CD4-positive, alpha-beta T cell (primary cell): Measurements from ENCODE around the gene CLINT1. TPM values are rescaled to one million over a fixed set of nuclear protein-coding genes. Genes with fewer than 3 reads are reported as not detected.

Experiments
- ATAC-seq: fragments of 200-7000 bp; cut with Tn5 transposase; one replicate; pipeline ENCODE4 v1.10.0; 2022; ENCODE audit warnings: mild to moderate bottlenecking; ENCODE audit not compliant: poor library complexity
- CTCF ChIA-PET: fragments of 350-600 bp; sonication (Branson Sonifier 250); formaldehyde crosslinking; loops from one replicate; lab custom pipeline; 2021; ENCODE audit warnings: antibody characterized with exemption, inconsistent platforms; lab: Charles Lee
- POLR2A ChIA-PET: fragments of 350-600 bp; sonication (Branson Sonifier 250); formaldehyde crosslinking; loops from one replicate; lab custom pipeline; 2021; ENCODE audit warnings: antibody characterized with exemption, inconsistent platforms; lab: Charles Lee
- DNase-seq, 14 experiments: peaks; one replicate each; pipeline ENCODE4 v3.0.0-alpha.2; 2013 to 2020; ENCODE audit warnings: mixed read lengths in 2 of 14
- H3K27ac ChIP-seq, 2 donors: one replicate each; pipeline versions ENCODE4 v1.5.1 to v1.7.0; 2013; ENCODE audit warnings: low read length in 2 of 2, low read depth in 1 of 2, mild to moderate bottlenecking in 1 of 2
- H3K27me3 ChIP-seq, 2 experiments: 1 replicate in 1 of 2; 2 replicates in 1 of 2; pipeline versions ENCODE4 v1.6.1 to v1.7.0; 2013; ENCODE audit warnings: low read length in 2 of 2, control low read depth in 1 of 2, mild to moderate bottlenecking in 1 of 2, moderate library complexity in 1 of 2; ENCODE audit not compliant: insufficient read depth in 2 of 2, control insufficient read depth in 1 of 2
- H3K36me3 ChIP-seq: one replicate; pipeline ENCODE4 v1.6.1; 2013; ENCODE audit warnings: low read length, control low read depth; ENCODE audit not compliant: insufficient read depth
- H3K4me1 ChIP-seq: one replicate; pipeline ENCODE4 v1.6.1; 2013; ENCODE audit warnings: low read length, control low read depth; ENCODE audit not compliant: insufficient read depth
- H3K4me3 ChIP-seq: one replicate; pipeline ENCODE4 v1.5.1; 2013; ENCODE audit warnings: mild to moderate bottlenecking, low read length, moderate library complexity
- H3K9me3 ChIP-seq, 2 experiments: 1 replicate in 1 of 2; 2 replicates in 1 of 2; pipeline versions ENCODE4 v1.6.1 to v1.7.0; 2013; ENCODE audit warnings: low read length in 2 of 2, mild to moderate bottlenecking in 2 of 2, control low read depth in 1 of 2, moderate library complexity in 1 of 2; ENCODE audit not compliant: control insufficient read depth in 1 of 2, insufficient read depth in 1 of 2
- H3K27ac Mint-ChIP-seq: one replicate; pipeline ENCODE4 v1.8.0; 2020; ENCODE audit warnings: mixed read lengths
- H3K27me3 Mint-ChIP-seq: one replicate; pipeline ENCODE4 v1.8.0; 2021; ENCODE audit warnings: mixed read lengths
- H3K36me3 Mint-ChIP-seq: one replicate; pipeline ENCODE4 v1.8.0; 2021; ENCODE audit warnings: low read depth, mixed read lengths
- H3K4me1 Mint-ChIP-seq: one replicate; pipeline ENCODE4 v1.8.0; 2021; ENCODE audit warnings: low read depth, mixed read lengths
- H3K4me3 Mint-ChIP-seq: one replicate; pipeline ENCODE4 v1.8.0; 2020; ENCODE audit warnings: mild to moderate bottlenecking, mixed read lengths
- H3K9me3 Mint-ChIP-seq: one replicate; pipeline ENCODE4 v1.8.0; 2020; ENCODE audit warnings: mixed read lengths
- CTCF ChIP-seq: fragments of 200-600 bp; IDR thresholded peaks from one replicate; pipeline ENCODE4 v1.8.0; 2022; ENCODE audit warnings: antibody characterized with exemption, mild to moderate bottlenecking
- intact Hi-C, 2 experiments: fragments of 100-400 bp; cut with DNase I in 1 of 2; cut with micrococcal nuclease in 1 of 2; formaldehyde crosslinking; loops; one replicate each; pipeline versions ENCODE4 v1.15.1 to v1.9.0; 2023 to 2025; cut with DNase I, micrococcal nuclease
- total RNA-seq, 174 experiments: library from RNA in 2 of 174; stranded (reverse) in 2 of 174; gene quantifications; one replicate each; pipeline ENCODE4 v1.2.3 and lab custom pipeline; 2021 to 2026

The CLINT1 gene
- total RNA-seq, 2 experiments from 2014 or later, result 89.9 to 91.3 TPM

DNA sequence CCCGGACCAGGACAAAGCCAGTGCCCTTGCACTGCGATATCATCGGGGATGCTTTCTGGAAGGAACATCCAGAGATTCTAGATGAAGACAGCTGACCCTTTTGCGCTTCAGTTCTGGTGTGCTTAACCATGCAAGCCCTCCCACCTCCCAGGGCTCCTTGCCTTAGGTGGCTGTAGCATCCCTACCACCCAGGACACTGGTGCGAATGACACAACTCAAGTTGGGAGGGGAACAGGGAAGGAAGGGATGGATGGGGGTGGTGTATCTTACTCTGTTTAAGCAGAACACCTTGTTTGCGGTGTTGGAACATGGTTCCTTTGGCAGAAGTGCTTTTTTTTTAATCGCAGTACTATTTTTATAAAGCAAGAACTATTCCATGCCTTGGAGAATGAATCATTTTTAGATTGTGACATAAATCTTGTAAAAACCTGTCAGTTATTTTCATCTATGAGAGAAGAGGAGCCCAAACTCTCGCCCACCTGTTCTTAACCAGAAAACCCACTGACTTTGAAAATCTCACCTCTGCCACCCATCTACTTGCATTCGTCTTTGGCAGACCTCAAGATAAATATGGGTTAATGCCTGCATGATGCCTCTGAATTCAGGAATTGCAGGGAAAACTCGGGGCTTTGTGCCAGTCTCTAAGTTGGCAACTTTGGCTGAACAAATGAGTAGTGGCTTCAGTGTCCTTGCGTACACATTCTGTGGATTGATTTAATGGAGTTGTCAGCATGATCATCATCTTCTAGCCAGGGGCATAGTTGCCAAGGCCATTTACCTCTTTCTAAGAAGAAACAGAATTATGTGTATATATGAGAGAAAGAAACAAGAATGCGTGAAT lies 119.3 kb downstream of the CLINT1 start:
- Mint-ChIP-seq H3K27ac (peak overlapping the region; percentile 26), H3K4me3 (peak overlapping the region; percentile 72), H3K9me3 (no peaks in the 10 kb centered on the region), H3K4me1 (peaks cover 17% of the 10 kb centered on the region), H3K36me3 (peaks cover 47% of the 10 kb centered on the region), H3K27me3 (no peaks in the 10 kb centered on the region)
- H3K27me3 ChIP-seq, result no peaks in the 10 kb centered on the region
- H3K4me1 ChIP-seq, result peaks cover 13% of the 10 kb centered on the region
- H3K4me3 ChIP-seq, result no peak overlapping the region
- ATAC-seq (no peak), DNase-seq (no peak)
- H3K36me3 ChIP-seq, result peaks cover 30% of the 10 kb centered on the region
- POLR2A ChIA-PET, result interaction anchor here (1.5 kb wide), 1 partner anchor 69 kb away, joined by 4 read pairs; no protein-coding TSS in a partner anchor
- intact Hi-C loops, result loop anchor here (5.0 kb wide), 4 partner anchors 87 to 597 kb away; partner anchors contain the start of genes SOX30 (in 2 of the 2), CYFIP2 (in 1 of the 2) and MED7 (in 1 of the 2)
- TF ChIP-seq CTCF, result no peak
- no peak overlapping the region for H3K27ac ChIP-seq
- CTCF ChIA-PET, result no interaction called here
- H3K9me3 ChIP-seq, result no peaks in the 10 kb centered on the region

- Histone ChIP-seq H3K9me3 (no peaks in the 10 kb centered on the region), H3K27me3 (no peaks in the 10 kb centered on the region), H3K4me1 (peaks cover 9% of the 10 kb centered on the region), H3K27ac (no peak overlapping the region), H3K4me3 (no peak overlapping the region), H3K36me3 (peaks cover 37% of the 10 kb centered on the region)
- Mint-ChIP-seq H3K9me3 (no peaks in the 10 kb centered on the region), H3K4me1 (peaks cover 16% of the 10 kb centered on the region), H3K4me3 (no peak overlapping the region), H3K36me3 (peaks cover 63% of the 10 kb centered on the region), H3K27me3 (no peaks in the 10 kb centered on the region), H3K27ac (no peak overlapping the region)
- DNase-seq, result no peak
- intact Hi-C loops, result no loop called here
- TF ChIP-seq CTCF, result no peak
- ChIA-PET CTCF (no interaction called here), POLR2A (no interaction called here)
- ATAC-seq, result no peak
Observed at GRCh38 chr5:157735991-157736390, 123.0 kb downstream of the CLINT1 start.

Other genes starting within 250 kb of the CLINT1 start
- not detected for gene SOX30, start 206.7 kb downstream of the CLINT1 start, total RNA-seq
- not detected for gene C5orf52, start 187.6 kb downstream of the CLINT1 start, total RNA-seq
- gene THG1L, start 127.7 kb downstream of the CLINT1 start, total RNA-seq, result 1 to 10 TPM; 4.1 to 4.6 TPM
- under 1 TPM; 0.49 to 0.70 TPM for gene LSM11, start 115.4 kb downstream of the CLINT1 start, total RNA-seq